ENCODE measurements around the gene DMD.
A peak's percentile ranks its signal among the peaks of the same experiment; 100 is the strongest.

DMD gene

GRCh38 chrX:31329298-31329697 lies 1882.1 kb downstream of the DMD start:
- no peak for DNase-seq

DNA sequence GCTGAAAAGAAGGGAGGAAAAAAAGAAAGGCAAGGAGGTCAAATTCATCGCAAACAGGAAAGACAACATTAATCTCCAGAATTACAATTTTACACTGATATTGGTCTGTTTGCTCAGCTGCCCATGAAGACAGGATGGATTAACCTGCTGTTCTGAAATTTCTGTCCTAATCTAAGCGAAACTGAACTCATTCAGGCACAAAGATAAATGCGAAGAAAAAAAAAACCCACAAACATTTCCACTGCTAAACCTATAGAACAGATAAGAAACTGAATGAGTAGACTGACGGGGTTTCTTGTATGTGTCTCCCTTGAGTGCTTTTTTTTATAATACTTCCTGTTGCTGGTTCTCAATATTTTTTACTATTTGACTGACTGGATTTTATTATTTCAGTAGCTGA lies 1887.7 kb downstream of the DMD start:
- DNase-seq: no peak

- DNase-seq: no peak
These were observed 1890.6 kb downstream of the DMD start for GRCh38 chrX:31320740-31321139.

DNA sequence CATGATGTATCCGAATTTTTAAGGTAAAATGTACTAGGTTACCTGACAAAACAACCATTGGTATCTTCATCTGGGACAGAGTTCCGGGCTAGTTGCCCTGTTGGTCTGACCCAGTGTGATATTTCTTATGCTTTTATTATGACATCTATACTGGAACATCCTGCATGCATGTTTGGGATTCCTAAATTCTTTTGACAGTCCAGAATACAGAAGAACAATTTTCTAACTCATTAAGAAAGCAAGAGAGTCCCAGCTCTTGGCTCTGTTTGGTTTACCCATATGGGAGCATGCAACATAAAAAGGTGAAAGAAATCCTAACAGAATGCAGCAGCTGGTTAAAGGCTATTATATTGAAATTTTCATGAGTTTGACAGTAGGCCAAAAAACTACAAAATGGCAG lies 1891.8 kb downstream of the DMD start:
- peak; percentile 61 for DNase-seq

DNA sequence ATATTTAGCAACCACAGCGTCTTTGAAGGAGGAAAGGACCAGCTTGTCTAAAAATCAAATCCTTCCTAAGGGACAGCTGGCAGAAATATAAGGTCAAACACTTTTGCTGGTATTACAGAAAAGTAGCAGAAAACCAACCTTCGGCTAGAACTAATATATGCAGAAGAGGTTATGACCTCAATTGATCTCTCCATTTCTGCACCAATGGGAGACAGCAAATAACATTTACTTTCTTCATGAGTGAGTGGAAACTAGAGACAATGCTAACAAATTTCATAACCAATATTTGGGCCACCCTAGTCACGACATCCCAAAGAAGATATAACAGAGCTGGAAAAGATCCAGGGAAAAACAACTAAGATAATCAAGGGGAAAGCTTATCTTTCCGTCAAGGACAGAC lies 1892.5 kb downstream of the DMD start:
- no peak for DNase-seq

DNA sequence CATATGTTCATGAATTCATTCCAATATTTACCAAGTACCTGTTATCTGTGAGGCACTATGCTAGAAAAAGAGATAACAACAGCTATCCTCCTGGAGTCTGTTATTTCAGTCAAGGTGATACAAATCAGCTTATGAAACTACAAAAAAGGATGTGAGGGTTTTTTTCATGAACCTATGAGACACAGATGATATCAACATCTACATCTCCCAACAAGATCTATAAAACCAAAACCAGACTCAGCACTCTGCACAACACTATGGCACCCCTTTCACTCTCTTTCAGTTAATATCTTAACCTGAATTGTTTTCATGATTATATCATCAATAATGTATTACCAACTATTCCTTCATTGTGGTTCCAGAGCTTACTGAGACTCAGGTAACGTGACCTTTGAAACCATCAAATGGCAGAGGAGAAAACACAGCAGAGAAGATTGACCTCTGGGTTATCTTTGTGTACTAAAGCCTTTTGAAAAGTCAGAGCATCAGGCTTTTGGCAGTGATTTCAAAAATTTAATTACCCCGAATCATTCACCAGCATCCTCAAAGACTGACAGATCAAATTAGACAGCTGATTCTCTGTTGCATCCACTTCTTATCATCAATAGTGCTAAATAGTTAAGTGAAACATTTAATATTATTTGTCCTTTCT lies 1894.9 kb downstream of the DMD start:
- DNase-seq: no peak

GRCh38 chrX:31314921-31315320 lies 1896.4 kb downstream of the DMD start:
- peak; percentile 89 for DNase-seq

GRCh38 chrX:31307952-31308351 lies 1903.4 kb downstream of the DMD start:
- DNase-seq: no peak

GRCh38 chrX:31302573-31303075 lies 1908.7 kb downstream of the DMD start:
- no peak for DNase-seq

- no peak for DNase-seq
These were observed 1909.4 kb downstream of the DMD start for GRCh38 chrX:31301941-31302340.

- no peak for DNase-seq
These were observed 1910.1 kb downstream of the DMD start for GRCh38 chrX:31301203-31301602.

- DNase-seq: no peak
These were observed 1912.4 kb downstream of the DMD start for GRCh38 chrX:31298916-31299315.

GRCh38 chrX:31297881-31298280 lies 1913.5 kb downstream of the DMD start:
- DNase-seq: no peak

DNA sequence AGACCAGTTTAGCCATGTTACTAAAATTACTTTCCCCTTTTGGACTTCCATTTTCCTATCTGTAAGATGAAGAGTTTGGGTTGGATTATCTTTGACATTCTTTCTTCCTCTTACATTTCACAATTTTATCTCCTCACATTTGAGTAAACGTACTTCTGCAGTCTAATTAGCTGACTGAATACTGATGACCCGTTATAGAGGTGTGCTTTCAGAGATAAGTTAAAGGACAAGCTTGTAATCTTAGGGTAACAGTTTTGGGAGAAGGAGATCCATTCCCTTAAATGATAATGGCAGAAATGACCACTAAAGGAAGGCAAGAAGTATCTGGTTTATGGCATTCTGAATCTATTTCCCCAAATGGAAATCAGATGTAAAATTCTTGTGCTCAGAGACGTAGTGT lies 1916.9 kb downstream of the DMD start:
- DNase-seq: no peak

DNA sequence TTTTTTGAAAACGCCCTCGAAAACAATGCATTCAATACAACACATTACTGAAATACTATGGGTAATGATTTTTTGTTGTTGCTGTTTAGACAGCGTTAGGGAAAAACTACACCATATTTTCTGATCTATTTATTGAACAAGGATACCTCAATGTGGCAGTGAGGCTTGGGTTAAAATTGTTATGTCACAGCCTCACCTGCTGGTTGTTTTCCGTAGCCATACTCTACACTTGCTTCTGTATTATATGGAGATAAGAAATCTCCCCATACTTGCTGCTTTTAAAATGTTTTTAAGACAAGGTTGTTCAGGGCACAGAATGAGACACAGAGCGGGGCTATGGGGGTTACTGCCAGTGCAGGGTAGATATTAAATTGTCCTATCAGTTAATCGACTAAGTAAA lies 1917.9 kb downstream of the DMD start:
- no peak for DNase-seq

- peak; percentile 65 for DNase-seq
These were observed 1920.2 kb downstream of the DMD start for GRCh38 chrX:31291131-31291530.

- no peak for DNase-seq
These were observed 1923.5 kb downstream of the DMD start for GRCh38 chrX:31287861-31288260.

- no peak for DNase-seq
These were observed 1930.8 kb downstream of the DMD start for GRCh38 chrX:31280580-31280979.

GRCh38 chrX:31279359-31279758 lies 1932.0 kb downstream of the DMD start:
- DNase-seq: peak; percentile 35

- DNase-seq: no peak
These were observed 1938.9 kb downstream of the DMD start for GRCh38 chrX:31272472-31272775.

- DNase-seq: peak; percentile 27
These were observed 1939.5 kb downstream of the DMD start for GRCh38 chrX:31271615-31272471.

GRCh38 chrX:31269914-31270313 lies 1941.4 kb downstream of the DMD start:
- no peak for DNase-seq

- peak; percentile 30 for DNase-seq
These were observed 1943.0 kb downstream of the DMD start for GRCh38 chrX:31268359-31268758.

All from fibroblast of skin of back (primary cell).